Activated CD8-positive, alpha-beta memory T cell treated with anti-CD3 and anti-CD28 coated beads for 24 hours (primary cell): ENCODE data around the gene RASSF1.
"Not testable (repeated sequence)": the region's sequence is repeated elsewhere in the genome, so short reads cannot be mapped to it uniquely, and the experiment has no call there.

Source experiments
- DNase-seq: peaks from one replicate; pipeline ENCODE4 v3.0.0-alpha.2; 2020

Gene RASSF1

DNA sequence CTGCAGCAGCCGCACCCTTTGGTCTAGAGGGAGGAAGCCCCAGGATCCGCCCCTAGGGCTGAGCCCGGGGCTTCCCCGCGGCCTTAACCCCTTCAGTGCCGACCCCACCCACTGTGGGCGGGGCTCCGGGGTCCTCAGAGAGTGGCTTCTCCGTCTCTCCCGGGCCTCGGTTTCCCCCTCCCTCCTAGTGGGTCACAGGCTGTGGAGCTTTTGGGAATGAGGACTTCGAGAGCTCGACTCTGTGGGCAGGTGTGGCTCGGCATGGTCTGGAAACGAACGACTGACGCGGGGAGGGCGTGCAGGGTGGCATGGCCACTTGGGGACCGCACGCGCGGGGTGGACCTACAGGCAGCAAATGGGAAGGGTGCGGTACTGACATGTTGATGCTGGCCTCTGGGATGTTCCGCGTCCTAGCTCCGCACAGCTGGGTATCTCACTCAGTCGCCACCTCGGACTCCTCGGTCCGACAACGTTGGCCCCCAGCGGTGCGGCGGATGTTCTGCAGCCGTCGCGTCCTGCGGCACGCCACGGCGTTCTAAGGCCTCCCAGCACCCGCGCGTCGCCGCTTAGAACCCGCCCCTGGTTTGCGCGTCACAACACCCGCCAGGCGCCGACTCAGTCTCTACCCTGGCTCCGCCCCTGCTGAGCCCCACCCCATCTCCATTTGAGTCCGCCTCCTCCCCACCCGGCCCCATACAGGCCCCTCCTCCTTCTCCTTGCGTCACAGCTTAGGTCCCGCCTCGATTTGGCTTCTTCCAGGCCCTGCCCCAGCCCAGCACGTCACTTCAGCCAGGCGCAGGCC lies 41.6 kb downstream of the RASSF1 start, which contains the start of the genes HYAL3 and NAA80:
HYAL3 (minus strand) TSS at position 570 of the 802 bp plus-strand sequence. CDS start 3,803 bp downstream, outside the sequence.
NAA80 (minus strand) TSS at position 570 of the 802 bp plus-strand sequence. CDS start 1,942 bp downstream, outside the sequence.
- DNase-seq = peak; percentile 99

- no peak for DNase-seq
Observed at GRCh38 chr3:50297896-50298725, 42.5 kb downstream of the RASSF1 start.

DNA sequence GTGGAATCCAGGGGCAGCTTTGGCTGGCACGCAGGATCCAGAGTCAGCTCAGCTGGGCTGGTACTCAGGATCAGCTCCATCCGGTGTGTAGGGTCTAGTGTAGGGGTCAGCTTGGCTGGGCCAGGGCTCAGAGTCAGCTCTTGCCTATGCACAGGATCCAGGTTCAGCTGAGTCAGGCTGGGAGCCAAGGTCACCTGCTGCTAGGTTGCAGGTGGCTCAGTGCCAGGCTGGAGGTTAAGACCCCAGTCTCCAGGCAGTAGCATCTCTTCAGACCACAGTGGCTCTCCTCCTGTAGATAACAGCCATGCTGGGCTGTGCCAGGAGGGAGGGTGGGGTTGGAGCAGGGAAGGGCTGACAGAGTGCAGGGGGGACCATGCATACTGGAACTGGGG lies 43.3 kb downstream of the RASSF1 start:
- DNase-seq = no peak

DNA sequence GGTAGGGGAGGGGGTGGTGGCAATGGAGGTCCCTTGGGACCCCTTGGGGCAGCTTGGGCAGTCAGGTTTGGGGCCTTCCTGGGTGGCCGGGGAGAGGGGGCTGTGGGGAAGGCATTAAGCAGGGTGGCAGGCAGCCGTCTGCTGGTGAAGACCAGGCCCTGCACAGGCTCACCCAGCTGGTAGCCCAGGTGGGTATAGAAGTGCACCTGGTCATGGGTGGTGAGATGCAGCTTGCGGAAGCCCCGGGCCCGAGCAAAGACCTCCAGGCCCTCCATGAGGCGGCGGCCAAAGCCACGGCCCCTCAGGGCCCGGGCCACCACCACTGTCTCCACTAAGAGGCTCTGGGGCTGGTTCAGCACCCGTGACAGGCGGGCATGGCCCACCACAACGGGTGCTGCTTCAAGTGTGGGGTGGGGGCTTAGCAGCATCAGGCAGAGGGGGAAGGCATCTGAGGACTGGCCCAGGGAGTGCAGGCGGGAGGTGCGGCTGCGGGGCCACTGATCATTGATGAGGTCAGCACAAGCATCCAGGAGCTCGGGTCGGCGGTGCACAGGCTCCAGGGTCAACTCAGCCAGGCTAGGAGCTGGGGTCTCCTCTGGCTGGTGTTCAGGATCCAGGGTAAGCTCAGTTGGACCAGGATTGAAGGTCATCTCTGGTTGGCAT lies 43.8 kb downstream of the RASSF1 start:
- DNase-seq = no peak

- DNase-seq = no peak
Observed at GRCh38 chr3:50295553-50296431, 44.8 kb downstream of the RASSF1 start.

DNA sequence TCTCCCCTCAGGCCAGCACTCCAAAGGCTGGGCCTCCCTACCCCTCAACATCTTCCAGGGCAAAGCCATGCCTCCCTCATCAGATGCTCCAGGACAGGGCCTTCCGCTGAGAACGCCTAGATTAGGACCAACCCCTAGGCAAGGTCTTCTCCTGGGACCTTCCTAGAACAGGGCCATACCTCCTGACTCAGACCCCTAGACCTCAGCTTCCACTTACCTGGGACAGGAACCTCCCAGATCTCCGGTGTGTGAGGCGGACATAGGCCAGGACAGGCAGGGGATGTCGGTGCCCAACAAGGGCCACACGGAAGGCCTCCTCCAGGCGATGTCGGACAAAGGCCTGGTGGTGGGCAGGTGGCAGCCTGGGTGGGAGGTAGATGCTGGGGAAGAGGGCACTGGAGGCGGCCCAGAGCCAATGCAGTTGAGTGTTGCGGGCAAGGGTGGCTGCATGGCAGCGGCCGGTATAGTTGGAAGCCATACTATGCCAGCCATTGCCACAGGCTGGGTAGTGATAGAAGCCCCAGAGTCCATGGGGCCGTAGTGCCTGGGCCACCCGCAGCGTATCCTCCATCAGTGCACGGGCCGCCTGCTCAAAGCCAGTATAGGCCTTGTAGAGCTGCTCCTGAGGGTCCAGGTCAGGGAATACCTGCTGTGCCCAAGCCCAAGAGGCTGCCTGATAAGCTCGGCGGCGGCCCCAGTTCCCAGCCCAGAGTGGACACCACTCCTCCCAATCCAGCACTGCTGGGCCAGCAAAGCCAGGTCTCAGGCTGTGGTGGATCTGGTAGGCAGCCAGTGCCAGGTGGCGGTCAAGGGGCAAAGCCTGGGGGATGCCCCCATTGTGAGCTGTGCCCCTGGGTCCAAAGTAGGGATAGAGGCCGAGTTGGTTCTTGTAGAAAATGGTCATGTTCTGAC lies 45.9 kb downstream of the RASSF1 start:
- DNase-seq = no peak

DNA sequence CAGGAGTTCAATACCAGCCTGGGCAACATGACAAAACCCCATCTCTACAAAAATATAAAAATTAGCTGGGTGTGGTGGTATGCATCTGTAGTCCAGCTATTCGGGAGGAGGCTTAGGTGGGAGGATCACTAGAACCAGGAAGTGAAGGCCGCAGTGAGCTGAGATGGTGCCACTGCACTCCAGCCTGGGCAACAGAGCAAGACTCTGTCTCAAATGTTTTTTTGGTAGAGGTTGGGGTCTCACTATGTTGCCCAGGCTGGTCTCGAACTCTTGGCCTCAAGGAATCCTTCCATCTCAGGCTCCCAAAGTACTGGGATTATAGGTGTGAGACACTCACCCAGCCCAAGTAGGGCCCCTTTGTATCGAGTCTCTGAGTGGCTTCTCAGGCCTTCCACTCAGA lies 46.5 kb downstream of the RASSF1 start:
- DNase-seq = no peak

DNA sequence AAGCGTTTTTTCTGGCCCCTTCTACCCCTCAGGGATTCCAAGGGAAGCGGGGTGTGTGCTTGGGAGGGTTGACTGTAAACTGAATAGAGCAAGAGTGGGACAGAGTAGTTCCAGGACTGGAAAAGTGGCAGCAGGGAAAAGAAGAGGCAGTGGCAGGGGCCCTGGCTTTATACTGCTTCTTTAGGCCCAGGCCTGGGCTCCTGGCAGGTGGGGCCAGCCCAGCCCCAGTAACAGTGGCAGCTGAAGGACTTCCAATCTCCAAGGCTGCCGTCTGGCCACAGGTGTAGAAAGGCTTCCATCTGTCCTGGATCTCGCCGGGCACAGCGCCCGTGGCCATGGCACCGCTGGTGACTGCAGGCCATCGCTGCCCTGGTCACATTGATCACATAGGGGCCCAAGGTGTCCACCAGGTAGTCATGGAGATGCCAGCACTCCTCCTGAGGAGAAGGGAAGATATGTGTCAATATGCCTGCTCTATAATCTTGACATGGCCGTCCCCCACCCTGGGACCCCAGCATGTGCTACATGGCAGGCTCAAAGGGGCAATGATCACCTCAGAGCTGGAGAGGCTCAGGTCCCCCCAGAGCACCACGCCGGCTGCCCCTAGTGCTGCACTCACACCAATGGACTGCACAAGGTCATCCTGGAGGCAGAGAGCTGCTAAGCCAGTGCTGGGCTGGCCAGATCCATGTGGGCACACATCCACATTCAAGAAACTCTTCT lies 47.4 kb downstream of the RASSF1 start:
- DNase-seq = no peak

DNA sequence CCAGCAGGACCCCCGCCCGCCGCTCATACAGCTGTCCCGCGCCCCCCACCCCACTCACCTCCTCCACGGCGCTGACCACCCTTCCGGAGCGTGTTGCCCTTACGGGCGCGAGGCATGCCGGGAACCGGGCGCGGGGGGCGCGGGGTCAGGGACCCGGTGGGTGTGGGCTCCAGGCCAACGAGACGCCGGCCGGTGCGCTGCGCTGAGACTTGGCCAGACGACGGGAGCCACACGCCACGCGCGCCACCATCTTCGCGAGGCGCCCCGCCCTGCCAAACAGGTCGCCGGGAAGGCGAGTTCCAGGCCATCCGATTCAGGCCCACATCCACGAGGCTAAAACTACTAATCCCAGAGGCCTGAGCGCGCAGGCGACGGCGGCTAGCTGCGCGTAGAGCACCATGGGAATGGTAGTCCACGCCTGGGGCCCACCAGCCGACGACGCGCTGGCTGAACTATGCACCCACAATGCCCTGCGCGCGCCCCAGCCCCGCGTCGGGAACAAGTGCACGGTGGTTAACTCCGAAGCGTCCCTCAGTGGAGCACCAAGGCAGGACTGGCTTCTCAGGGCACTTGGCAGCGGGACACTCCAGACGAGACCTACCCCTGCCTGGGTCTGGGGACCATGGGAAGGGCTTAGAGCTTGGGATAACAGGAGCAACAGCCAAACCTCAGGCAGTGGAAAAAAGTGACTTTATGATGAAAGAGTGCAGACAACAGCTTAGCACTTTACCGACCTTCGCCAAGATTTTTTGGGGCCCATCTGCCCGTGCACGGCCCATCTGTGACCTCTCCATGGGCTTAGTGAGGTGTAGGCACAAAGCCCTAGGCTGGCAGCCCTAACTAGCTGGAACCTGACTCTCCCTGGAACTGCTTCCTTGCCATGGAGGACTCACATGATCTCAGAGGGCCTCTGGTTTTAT lies 48.2 kb downstream of the RASSF1 start, which contains the start of gene IFRD2:
IFRD2 (minus strand) TSS at position 271 of the 920 bp plus-strand sequence; CDS start at position 116, 155 bp downstream.
- peak; percentile 93 for DNase-seq

- no peak for DNase-seq
Observed at GRCh38 chr3:50290161-50290641, 50.4 kb downstream of the RASSF1 start.

GRCh38 chr3:50289130-50289529 lies 51.5 kb downstream of the RASSF1 start:
- DNase-seq = no peak

DNA sequence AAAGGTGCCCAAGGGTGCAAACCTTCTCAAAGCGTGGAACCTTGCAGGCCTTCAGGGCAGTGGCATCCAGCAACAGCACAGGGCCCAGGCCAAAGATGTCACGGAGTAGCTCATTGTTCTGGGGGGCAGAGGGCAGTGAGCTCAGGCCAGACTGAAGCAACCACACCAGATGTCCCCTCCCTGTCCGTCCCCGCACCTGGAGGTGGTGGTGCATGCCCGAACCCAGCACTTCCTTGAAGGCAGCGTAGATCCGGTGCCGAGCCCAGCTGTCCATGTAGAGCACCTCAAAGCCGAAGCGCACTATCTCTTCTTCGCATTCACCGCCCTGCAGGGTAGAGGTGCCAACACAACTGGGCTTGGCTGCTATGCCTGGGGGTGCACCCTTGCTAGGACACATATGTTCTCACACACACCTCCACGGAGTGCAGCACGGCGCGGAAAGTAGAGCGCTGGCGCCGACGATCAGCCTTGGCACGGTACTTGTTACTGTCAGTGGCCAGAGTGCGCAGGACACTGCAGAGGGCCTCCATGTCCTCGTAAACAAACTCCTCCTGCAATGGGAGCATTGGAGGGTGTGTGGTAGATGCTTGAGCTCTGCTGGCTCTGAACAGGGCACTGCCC lies 52.1 kb downstream of the RASSF1 start:
- DNase-seq = no peak

GRCh38 chr3:50287262-50287661 lies 53.4 kb downstream of the RASSF1 start:
- DNase-seq = no peak

DNA sequence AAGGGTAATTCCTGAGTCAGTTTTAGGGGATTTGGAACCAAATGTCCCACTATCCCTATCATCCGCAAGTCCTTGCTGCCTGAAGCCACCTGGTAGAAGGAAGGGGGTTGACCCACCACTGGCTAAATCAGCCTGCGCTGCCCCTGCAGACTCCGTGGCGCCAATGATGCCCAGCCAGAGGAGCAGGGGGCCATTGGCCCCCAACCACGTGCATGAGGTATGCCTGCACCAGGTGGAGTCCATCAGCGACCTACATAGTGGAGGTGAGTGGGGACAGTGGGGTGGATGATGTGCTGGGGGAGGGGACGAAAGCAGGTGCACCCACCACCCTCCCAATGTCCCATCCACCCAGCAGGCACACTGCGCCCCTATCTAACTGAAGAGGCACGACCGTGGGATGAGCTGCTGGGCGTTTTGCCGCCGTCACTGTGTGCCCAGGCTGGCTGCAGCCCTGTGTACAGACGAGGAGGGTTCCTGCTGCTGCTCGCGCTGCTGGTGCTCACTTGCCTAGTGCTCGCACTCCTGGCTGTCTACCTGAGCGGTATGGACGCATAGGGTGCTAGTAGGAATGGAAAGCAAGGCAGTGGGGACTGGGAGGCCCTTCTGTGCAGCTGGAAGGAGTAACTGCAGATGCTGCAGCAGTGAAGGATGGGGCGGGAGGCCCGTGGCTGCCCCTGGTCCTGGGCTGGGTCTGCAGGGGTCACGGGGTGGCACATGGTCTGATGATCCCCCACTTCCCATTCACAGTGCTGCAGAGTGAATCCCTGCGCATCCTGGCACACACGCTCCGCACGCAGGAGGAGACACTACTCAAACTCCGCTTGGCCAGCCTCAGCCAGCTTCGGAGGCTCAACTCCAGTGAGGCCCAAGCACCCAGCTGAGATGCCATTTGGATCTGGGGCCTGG lies 54.1 kb downstream of the RASSF1 start:
- no peak for DNase-seq

DNA sequence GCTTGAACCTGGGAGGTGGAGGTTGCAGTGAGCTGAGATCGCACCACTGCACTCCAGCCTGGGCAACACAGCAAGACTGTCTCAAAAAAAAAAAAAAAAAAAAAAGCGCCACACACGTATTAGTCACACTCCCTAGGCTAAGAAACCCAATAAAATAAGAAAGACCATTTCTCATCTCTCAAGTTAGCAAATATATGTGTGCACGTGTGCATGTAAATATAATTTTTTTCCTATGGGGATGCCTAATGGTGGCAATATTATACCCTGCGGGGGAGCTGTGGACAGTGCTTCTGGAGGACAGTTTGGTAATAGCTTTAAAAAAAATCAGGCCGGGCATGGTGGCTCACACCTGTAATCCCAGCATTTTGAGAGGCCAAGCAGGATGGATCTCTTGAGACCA lies 56.5 kb downstream of the RASSF1 start:
- not testable (repeated sequence) for DNase-seq
